Brain microvascular endothelial cell (primary cell): Measurements from ENCODE around the gene DBNDD2.
A peak's percentile ranks its signal among the peaks of the same experiment; 100 is the strongest.

Experiments used
- DNase-seq: peaks from one replicate; pipeline ENCODE4 v3.0.0-alpha.2; 2020
- H3K27ac ChIP-seq: fragments of 250-450 bp; sonication (Bioruptor Pico); 2 replicates; pipeline ENCODE4 v1.5.1; 2020; ENCODE audit warnings: mild to moderate bottlenecking, moderate library complexity
- H3K27me3 ChIP-seq: fragments of 250-450 bp; sonication (Bioruptor Pico); replicated peaks from 2 replicates; pipeline ENCODE4 v1.5.1; 2020; ENCODE audit warnings: mild to moderate bottlenecking
- H3K36me3 ChIP-seq: fragments of 250-450 bp; sonication (Bioruptor Pico); replicated peaks from 2 replicates; pipeline ENCODE4 v1.5.1; 2020; ENCODE audit warnings: mild to moderate bottlenecking
- H3K4me3 ChIP-seq: 2 replicates; pipeline ENCODE4 v1.5.1; 2011; ENCODE audit warnings: low read depth, mild to moderate bottlenecking, control low read depth, low read length, moderate library complexity
- CTCF ChIP-seq: IDR thresholded peaks from 2 replicates; pipeline ENCODE4 v1.5.1; 2011; ENCODE audit warnings: low read depth, mild to moderate bottlenecking, moderate library complexity, low read length, control low read depth, inconsistent platforms; ENCODE audit errors: missing control alignments
- in situ Hi-C: cut with HindIII; loops from 2 replicates; pipeline ENCODE4 v1.10.0; 2017; ENCODE audit warnings: low sequenced_read_pairs, low pct_ligation_motif_present

Gene DBNDD2

GRCh38 chr20:45407783-45408645 is at the start of gene DBNDD2:
Gene DBNDD2, plus strand, starts transcription at chr20:45408289. Its CDS starts 179 bp downstream, at chr20:45408468.
- peak within 1 kb of the TSS; percentile 34 for H3K27ac ChIP-seq
- in situ Hi-C loops = no loop called here
- peaks cover 3% of the 10 kb centered on the region for H3K36me3 ChIP-seq
- no peak for TF ChIP-seq CTCF
- no peaks in the 10 kb centered on the region for H3K27me3 ChIP-seq
- H3K4me3 ChIP-seq = peak within 1 kb of the TSS; percentile 61
- DNase-seq = no peak

GRCh38 chr20:45359069-45359405 is 49.1 kb upstream of the DBNDD2 start:
- peak overlapping the region; percentile 89 for H3K27ac ChIP-seq
- H3K4me3 ChIP-seq = no peak overlapping the region
- no peak for DNase-seq
- no peaks in the 10 kb centered on the region for H3K36me3 ChIP-seq
- in situ Hi-C loops = no loop called here
- TF ChIP-seq CTCF = no peak
- no peaks in the 10 kb centered on the region for H3K27me3 ChIP-seq

- in situ Hi-C loops = no loop called here
- Histone ChIP-seq H3K4me3 (no peak overlapping the region), H3K27me3 (no peaks in the 10 kb centered on the region), H3K27ac (peak overlapping the region; percentile 89), H3K36me3 (no peaks in the 10 kb centered on the region)
- DNase-seq = peak; percentile 49
- TF ChIP-seq CTCF = no peak
These were observed 48.5 kb upstream of the DBNDD2 start for GRCh38 chr20:45359406-45360148.

- H3K27ac ChIP-seq = no peak overlapping the region
- DNase-seq = no peak
- no peaks in the 10 kb centered on the region for H3K27me3 ChIP-seq
- in situ Hi-C loops = no loop called here
- TF ChIP-seq CTCF = no peak
- H3K36me3 ChIP-seq = peaks cover 13% of the 10 kb centered on the region
- H3K4me3 ChIP-seq = no peak overlapping the region
These were observed 46.3 kb upstream of the DBNDD2 start for GRCh38 chr20:45361793-45362192.

- peak within 1 kb of the TSS; percentile 96 for H3K27ac ChIP-seq
- TF ChIP-seq CTCF = peak; percentile 92
- in situ Hi-C loops = no loop called here
- H3K36me3 ChIP-seq = peaks cover 23% of the 10 kb centered on the region
- peak; percentile 97 for DNase-seq
- peak within 1 kb of the TSS; percentile 91 for H3K4me3 ChIP-seq
- no peaks in the 10 kb centered on the region for H3K27me3 ChIP-seq
These were observed 45.1 kb upstream of the DBNDD2 start, which contains the start of gene SYS1 for GRCh38 chr20:45362804-45363610. Gene SYS1, plus strand, starts transcription at chr20:45363156. Its CDS starts 376 bp downstream, at chr20:45363532.
